K562 (cell line): ENCODE data around the gene WDR46. TPM values are rescaled to one million over a fixed set of nuclear protein-coding genes. Genes with fewer than 3 reads are reported as not detected.
A peak's percentile ranks its signal among the peaks of the same experiment; 100 is the strongest.

Source experiments
- ATAC-seq: fragments of 200-7000 bp; cut with Tn5 transposase; 3 replicates; pipeline ENCODE4 v1.9.1; 2020; ENCODE audit warnings: moderate library complexity
- BruUV-seq: library from RNA; stranded (reverse); fragments of 400-500 nt; replicated peaks from 2 replicates; lab custom pipeline; 2021; lab: Mats Ljungman, UMichigan
- CTCF ChIA-PET: fragments of 300-600 bp; formaldehyde crosslinking; extraction: SDS; loops from one replicate; lab custom pipeline; 2021; ENCODE audit warnings: low intra/inter-chr PET ratio; lab: Yijun Ruan, JAX
- POLR2A ChIA-PET: fragments of 300-600, 350-650 bp; sonication (Branson Sonifier 250); formaldehyde crosslinking; extraction: SDS; loops from one replicate; lab custom pipeline; 2021; ENCODE audit warnings: antibody characterized with exemption, inconsistent platforms; lab: Yijun Ruan, JAX
- DNase-seq, 4 experiments: peaks; one replicate each; pipeline versions ENCODE4 v3.0.0 to v3.0.0-alpha.2; 2011 to 2018; ENCODE audit warnings: low spot score in 3 of 4, mixed read lengths in 3 of 4; ENCODE audit errors: extremely low read depth in 1 of 4
- FAIRE-seq: peaks from 2 replicates; lab custom pipeline; 2011; peaks lifted over from hg19 to GRCh38; lab: Jason Lieb, UNC
- H2AFZ ChIP-seq: 2 replicates; pipeline ENCODE4 v1.6.0; 2011; ENCODE audit warnings: low read depth, low read length, control low read depth, inconsistent platforms
- H3K27ac ChIP-seq: fragments of 200-600 bp; 3 replicates; pipeline ENCODE4 v1.8.0; 2011; ENCODE audit warnings: low read depth, mild to moderate bottlenecking, control low read depth, inconsistent platforms, low read length, moderate library complexity, mixed read lengths; ENCODE audit errors: extremely low read depth
- H3K27me3 ChIP-seq, 2 experiments: fragments of 300-600 bp in 1 of 2; 2 replicates in 1 of 2; 3 replicates in 1 of 2; pipeline versions ENCODE4 v1.6.0 to v1.8.0; 2011; ENCODE audit warnings: inconsistent platforms in 2 of 2, low read length in 2 of 2, mild to moderate bottlenecking in 1 of 2, mixed read lengths in 1 of 2, moderate library complexity in 1 of 2; ENCODE audit not compliant: control insufficient read depth in 2 of 2, insufficient read depth in 2 of 2
- H3K36me3 ChIP-seq: fragments of 300-600 bp; 3 replicates; pipeline ENCODE4 v1.8.0; 2011; ENCODE audit warnings: mild to moderate bottlenecking, low read length, inconsistent platforms; ENCODE audit not compliant: control insufficient read depth, insufficient read depth
- H3K4me1 ChIP-seq, 2 experiments: fragments of 200-600 bp in 1 of 2; replicated peaks in 1 of 2; 2 replicates in 1 of 2; 3 replicates in 1 of 2; pipeline versions ENCODE4 v1.5.1 to v1.8.0; 2011; ENCODE audit warnings: inconsistent platforms in 2 of 2, low read length in 2 of 2, mild to moderate bottlenecking in 1 of 2, mixed read lengths in 1 of 2, moderate library complexity in 1 of 2; ENCODE audit not compliant: control insufficient read depth in 2 of 2, insufficient read depth in 2 of 2
- H3K4me2 ChIP-seq: 2 replicates; pipeline ENCODE4 v1.6.1; 2011; ENCODE audit warnings: low read length, control low read depth, inconsistent platforms, mixed read lengths; ENCODE audit not compliant: insufficient read depth
- H3K4me3 ChIP-seq: fragments of 200-600 bp; sonication (generic), shearing (Covaris generic); 2 replicates; pipeline ENCODE4 v1.5.1; 2016; ENCODE audit warnings: control low read depth, inconsistent platforms
- H3K79me2 ChIP-seq: fragments of 200-600 bp; 3 replicates; pipeline ENCODE4 v1.8.0; 2011; ENCODE audit warnings: low read length, inconsistent platforms; ENCODE audit not compliant: control insufficient read depth, insufficient read depth
- H3K9ac ChIP-seq, 2 experiments: 2 replicates each; pipeline versions ENCODE4 v1.6.0 to v1.6.1; 2011; ENCODE audit warnings: low read depth in 2 of 2, low read length in 2 of 2, control low read depth in 1 of 2, inconsistent platforms in 1 of 2, mild to moderate bottlenecking in 1 of 2, mixed read lengths in 1 of 2; ENCODE audit not compliant: insufficient read depth in 1 of 2
- H3K9me1 ChIP-seq: one replicate; pipeline ENCODE4 v1.6.0; 2011; ENCODE audit warnings: inconsistent platforms, mild to moderate bottlenecking, low read length, moderate library complexity; ENCODE audit not compliant: control insufficient read depth, insufficient read depth
- H3K9me3 ChIP-seq: replicated peaks from 2 replicates; pipeline ENCODE4 v1.5.1; 2011; ENCODE audit warnings: low read depth, low read length, inconsistent platforms; ENCODE audit not compliant: control insufficient read depth, insufficient read depth
- H4K20me1 ChIP-seq: replicated peaks from 2 replicates; pipeline ENCODE4 v1.6.1; 2011; ENCODE audit warnings: low read length, inconsistent platforms, mixed read lengths; ENCODE audit not compliant: control insufficient read depth, insufficient read depth
- ATF2 ChIP-seq: sonication (generic); formaldehyde crosslinking; IDR thresholded peaks from 2 replicates; pipeline ENCODE4 v1.8.1; 2022; ENCODE audit warnings: missing genetic modification reagents
- ATF4 ChIP-seq: fragments of 450-650 bp; formaldehyde crosslinking; IDR thresholded peaks from 2 replicates; pipeline ENCODE4 v1.4.0; 2022; ENCODE audit warnings: mild to moderate bottlenecking, moderate library complexity
- CBX3 ChIP-seq, 2 experiments: IDR thresholded peaks; 1 replicate in 1 of 2; 2 replicates in 1 of 2; pipeline ENCODE4 v1.6.1; 2012; ENCODE audit warnings: inconsistent platforms in 2 of 2, low read length in 2 of 2, borderline replicate concordance in 1 of 2, control low read depth in 1 of 2
- CBX5 ChIP-seq: IDR thresholded peaks from 2 replicates; pipeline ENCODE4 v1.6.1; 2014; ENCODE audit warnings: low read depth, borderline replicate concordance
- DMBX1 ChIP-seq: fragments of 250-450 bp; sonication (Bioruptor Pico); IDR thresholded peaks from 2 replicates; pipeline ENCODE4 v1.8.0; 2022; ENCODE audit warnings: inconsistent platforms, mild to moderate bottlenecking, moderate library complexity, borderline replicate concordance
- GATAD2B ChIP-seq: fragments of 450-650 bp; IDR thresholded peaks from 2 replicates; pipeline ENCODE4 v1.6.1; 2017; ENCODE audit warnings: mild to moderate bottlenecking, borderline replicate concordance
- KLF13 ChIP-seq: fragments of 450-650 bp; IDR thresholded peaks from 2 replicates; pipeline ENCODE4 v1.6.1; 2016; ENCODE audit warnings: missing genetic modification characterization, low read depth, mild to moderate bottlenecking, missing compliant biosample characterization, moderate library complexity, borderline replicate concordance
- RAD51 ChIP-seq: fragments of 450-650 bp; IDR thresholded peaks from 2 replicates; pipeline ENCODE4 v1.7.1; 2016; ENCODE audit warnings: low read depth, mild to moderate bottlenecking, borderline replicate concordance
- TCF3 ChIP-seq: sonication (generic); formaldehyde crosslinking; IDR thresholded peaks from 2 replicates; pipeline ENCODE4 v1.4.0; 2020; ENCODE audit warnings: mild to moderate bottlenecking, missing genetic modification reagents
- TEAD2 ChIP-seq: fragments of 450-650 bp; IDR thresholded peaks from 2 replicates; pipeline ENCODE4 v1.6.1; 2016; ENCODE audit warnings: missing genetic modification characterization, control low read depth, missing compliant biosample characterization
- ZBTB5 ChIP-seq: fragments of 450-650 bp; IDR thresholded peaks from 2 replicates; pipeline ENCODE4 v1.6.1; 2017; ENCODE audit warnings: antibody characterized with exemption
- ZNF12 ChIP-seq: sonication (generic); formaldehyde crosslinking; IDR thresholded peaks from 2 replicates; pipeline ENCODE4 v1.4.0; 2020; ENCODE audit warnings: mild to moderate bottlenecking, missing genetic modification reagents
- ZNF146 ChIP-seq: IDR thresholded peaks from one replicate; pipeline ENCODE4 v1.6.1; 2018; ENCODE audit warnings: missing compliant biosample characterization; ENCODE audit not compliant: unreplicated experiment
- ZNF24 ChIP-seq: fragments of 450-650 bp; IDR thresholded peaks from 2 replicates; pipeline ENCODE4 v1.6.1; 2016
- ZNF277 ChIP-seq: fragments of 250-450 bp; sonication (Bioruptor Pico); IDR thresholded peaks from 2 replicates; pipeline ENCODE4 v1.8.0; 2022; ENCODE audit warnings: inconsistent platforms, mild to moderate bottlenecking, moderate library complexity, borderline replicate concordance
- WGBS: fragments of 100-300 bp; shearing (Covaris generic); methylation state at CpG from one replicate; pipeline ENCODE4 v1.1.6; 2016; ENCODE audit warnings: low coverage, mixed read lengths; ENCODE audit not compliant: insufficient coverage; ENCODE audit errors: missing lambda C conversion rate; 5-methylcytosine and 5-hydroxymethylcytosine counted together
- in situ Hi-C: fragments of 300-500 bp; cut with MboI; formaldehyde crosslinking; loops from 4 replicates; pipeline ENCODE4 v1.15.0; 2018; ENCODE audit warnings: inconsistent platforms, mixed read lengths
- intact Hi-C: fragments of 100-400 bp; cut with micrococcal nuclease; formaldehyde crosslinking; loops from 2 replicates; pipeline ENCODE4 v1.14.2; 2022
- polyA plus RNA-seq, 8 experiments: library from polyadenylated mRNA; depleted of rRNA in 4 of 8; stranded (reverse) in 5 of 8; unstranded in 3 of 8; fragments of >200 nt; fragmentation: Nextera tagmentation in 2 of 8; fragmentation: Illumina TruSeq in 1 of 8; extraction: Ambion mirVana in 2 of 8; extraction: Trizol in 1 of 8; gene quantifications; 2 replicates each; pipeline versions ENCODE4 v1.2.1 to v1.2.3, GENCODE V29; 2011 to 2014; ENCODE audit warnings: inconsistent platforms in 1 of 8, missing spikeins in 1 of 8
- total RNA-seq, 7 experiments: library from RNA; depleted of rRNA in 6 of 7; stranded (reverse); fragments of >200 nt in 6 of 7; fragmentation: Illumina TruSeq in 2 of 7; extraction: Trizol in 2 of 7; gene quantifications; 2 replicates each; pipeline versions ENCODE4 v1.2.1 to v1.2.3, GENCODE V29; 2011 to 2021; ENCODE audit warnings: low replicate concordance in 1 of 7

Gene WDR46
- total and polyA plus RNA-seq, 9 of the 15 experiments (the other 6 are each of a cell fraction or from before 2014, with no cell fraction given): 8.9 to 146 (median 93.1) TPM

- intact Hi-C loops (loop anchor here (1.0 kb wide), 1 partner anchor 45 kb away; the partner anchor contains the start of gene RPS18), in situ Hi-C loops (no loop called here)
- peaks cover 60 to 80% of the 10 kb centered on the region in 2 experiments for H3K4me1 ChIP-seq
- H3K79me2 ChIP-seq: peaks cover 65% of the 10 kb centered on the region
- ATAC-seq (no peak), FAIRE-seq (no peak), DNase-seq (no peak)
- ChIA-PET POLR2A (interaction anchor here (0.5 to 2.6 kb wide), 10 partner anchors 9 to 345 kb away, joined by 3 to 32 read pairs (median 4); partner anchors contain the start of genes B3GALT4, RGL2, RPS18 and VPS52), CTCF (no interaction called here)
- H3K4me3 ChIP-seq: peak overlapping the region; percentile 63
- BruUV-seq: no TSS peak
- peaks cover 46% of the 10 kb centered on the region for H3K36me3 ChIP-seq
- H4K20me1 ChIP-seq: peaks cover 10% of the 10 kb centered on the region; the same call in 1 of the 2 replicates
- peaks cover 3% of the 10 kb centered on the region for H3K9me1 ChIP-seq
- H3K27me3 ChIP-seq: no peaks in the 10 kb centered on the region
- peak overlapping the region; percentile 23 to 38; a peak in 3 of 4 replicates for H3K9ac ChIP-seq
- no peak overlapping the region for H2AFZ ChIP-seq
- peak overlapping the region; percentile 77 for H3K4me2 ChIP-seq
- no peaks in the 10 kb centered on the region for H3K9me3 ChIP-seq
- WGBS: 53% methylated on average over 19 of the region's 19 CpGs
- no peak overlapping the region for H3K27ac ChIP-seq
- no peak for TF ChIP-seq ZNF146 (CRISPR knock-in tag)
- no peak for TF ChIP-seq GATAD2B
- no peak for TF ChIP-seq ZNF12
- no peak for TF ChIP-seq CBX5
- TF ChIP-seq ZBTB5: no peak
- TF ChIP-seq RAD51: no peak
- TF ChIP-seq ATF2 (CRISPR knock-in tag): no peak
- TF ChIP-seq TCF3 (CRISPR knock-in tag): no peak
- TF ChIP-seq ZNF24: no peak
- peak; percentile 12; the same call in 1 of the 2 replicates for TF ChIP-seq ATF4
- no peak for TF ChIP-seq DMBX1 (CRISPR knock-in tag)
- no peak for TF ChIP-seq TEAD2 (tag)
- peak in 1 of 2 experiments; percentile 69; a peak in 1 of 3 replicates for TF ChIP-seq CBX3 (IDR thresholded peaks at IDR 0.05; ENCODE audit: borderline replicate concordance in 1 of 2, low read length in 2 of 2)
- TF ChIP-seq KLF13 (tag): peak; percentile 80; the same call in 1 of the 2 replicates
- TF ChIP-seq ZNF277 (CRISPR knock-in tag): no peak
These were observed 27.8 kb upstream of the WDR46 start for GRCh38 chr6:33316603-33317418.
